ENCODE data around the gene ADGRF5.
"Not testable (repeated sequence)": the region's sequence is repeated elsewhere in the genome, so short reads cannot be mapped to it uniquely, and the experiment has no call there.

The ADGRF5 gene

DNA sequence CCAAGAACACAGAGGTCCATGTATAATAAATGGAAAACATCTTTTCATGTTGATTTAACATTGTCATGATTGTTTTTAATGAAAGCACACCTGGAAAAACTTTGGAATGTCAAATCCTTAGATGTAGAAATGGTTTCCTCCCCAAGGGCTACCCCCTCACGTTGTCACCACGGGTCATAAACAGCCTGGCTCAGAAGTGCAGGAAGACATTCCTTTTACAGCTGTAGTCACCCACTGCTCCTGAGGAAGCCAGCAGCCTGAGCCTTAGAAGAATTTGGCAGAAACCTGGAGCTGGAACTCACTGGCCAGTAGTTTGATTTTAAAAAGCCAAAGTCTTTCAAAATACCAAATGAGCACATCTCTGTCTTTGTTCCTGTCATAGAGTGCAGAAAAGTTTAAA, 23.7 kb downstream of the ADGRF5 start:
- in situ Hi-C loops (cut with HindIII; ENCODE audit: low pct_ligation_motif_present, low pct_unique_long_range_greater_than_20kb, low sequenced_read_pairs), result no loop called here
- no peak for DNase-seq

DNA sequence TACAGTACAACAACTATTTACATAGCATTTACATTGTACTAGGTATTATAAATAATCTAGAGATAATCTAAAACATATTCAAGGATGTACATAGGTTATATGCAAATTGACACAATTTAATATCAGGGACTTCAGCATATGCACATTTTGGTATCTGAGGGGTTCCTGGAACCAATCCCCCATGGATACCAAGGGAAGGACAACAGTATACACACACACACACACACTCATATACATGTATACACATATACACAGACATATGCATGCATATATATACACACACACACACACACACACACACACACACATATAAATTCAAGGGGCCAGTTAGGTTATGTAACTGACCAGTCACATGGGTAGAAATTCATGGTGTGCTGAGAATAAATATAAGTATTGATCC, 24.9 kb downstream of the ADGRF5 start:
- in situ Hi-C loops (cut with HindIII; ENCODE audit: low pct_ligation_motif_present, low pct_unique_long_range_greater_than_20kb, low sequenced_read_pairs), result no loop called here
- no peak for DNase-seq

GRCh38 chr6:46895930-46896329, 25.8 kb downstream of the ADGRF5 start:
- in situ Hi-C loops (cut with HindIII; ENCODE audit: low pct_ligation_motif_present, low pct_unique_long_range_greater_than_20kb, low sequenced_read_pairs), result no loop called here
- no peak for DNase-seq

- in situ Hi-C loops (cut with HindIII; ENCODE audit: low pct_ligation_motif_present, low pct_unique_long_range_greater_than_20kb, low sequenced_read_pairs), result no loop called here
- DNase-seq, result no peak
Measured at GRCh38 chr6:46894433-46894832, 27.3 kb downstream of the ADGRF5 start.

GRCh38 chr6:46893648-46894047, 28.1 kb downstream of the ADGRF5 start:
- DNase-seq, result no peak
- in situ Hi-C loops (cut with HindIII; ENCODE audit: low pct_ligation_motif_present, low pct_unique_long_range_greater_than_20kb, low sequenced_read_pairs), result no loop called here

DNA sequence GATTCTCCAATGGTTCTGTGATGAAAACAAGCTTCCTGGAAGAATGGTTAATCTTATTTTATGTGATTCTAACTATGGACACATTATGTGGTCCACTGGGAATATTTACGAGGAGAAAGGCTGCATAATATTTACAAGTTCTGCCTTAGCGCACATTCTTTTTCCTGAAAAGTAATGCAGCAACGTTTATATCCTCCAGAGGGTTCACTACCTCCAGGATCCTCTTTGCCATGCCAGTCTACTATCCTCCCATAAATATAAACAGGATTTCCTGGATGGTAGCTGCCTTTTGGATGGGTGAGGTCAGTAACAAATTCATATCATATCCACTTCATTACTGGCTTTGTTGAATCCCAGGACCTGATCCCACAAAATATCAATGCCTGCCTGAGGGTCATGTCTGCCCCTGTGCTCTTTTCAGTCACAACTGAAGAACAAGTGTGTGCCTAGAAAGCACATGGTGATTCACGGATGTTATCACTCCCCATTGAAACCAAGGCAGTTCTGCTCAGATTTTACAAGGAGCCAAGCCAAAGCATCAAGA, 30.4 kb downstream of the ADGRF5 start:
- in situ Hi-C loops (cut with HindIII; ENCODE audit: low pct_ligation_motif_present, low pct_unique_long_range_greater_than_20kb, low sequenced_read_pairs), result no loop called here
- DNase-seq, result no peak

- in situ Hi-C loops (cut with HindIII; ENCODE audit: low pct_ligation_motif_present, low pct_unique_long_range_greater_than_20kb, low sequenced_read_pairs), result no loop called here
- no peak for DNase-seq
Measured at GRCh38 chr6:46888578-46888977, 33.2 kb downstream of the ADGRF5 start.

DNA sequence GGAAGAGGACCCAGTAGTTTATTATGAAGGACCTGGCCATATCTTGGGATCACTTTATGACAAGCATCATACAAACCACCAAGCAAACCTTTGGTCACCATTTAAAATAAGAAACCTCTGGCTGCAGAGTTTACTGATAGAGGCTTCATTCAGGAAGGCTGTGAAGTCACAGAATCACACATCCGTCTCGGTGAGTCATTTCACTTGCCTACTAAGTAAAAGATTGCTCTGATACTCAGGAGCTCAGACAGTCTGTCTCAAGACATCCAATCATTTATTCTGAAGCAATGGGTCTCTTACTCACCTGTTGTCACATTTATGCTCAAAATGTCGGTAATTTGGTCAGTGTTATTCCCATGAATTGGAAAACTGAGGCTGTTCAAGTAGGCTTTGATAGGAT, 33.7 kb downstream of the ADGRF5 start:
- in situ Hi-C loops (cut with HindIII; ENCODE audit: low pct_ligation_motif_present, low pct_unique_long_range_greater_than_20kb, low sequenced_read_pairs), result no loop called here
- DNase-seq, result peak; percentile 6

DNA sequence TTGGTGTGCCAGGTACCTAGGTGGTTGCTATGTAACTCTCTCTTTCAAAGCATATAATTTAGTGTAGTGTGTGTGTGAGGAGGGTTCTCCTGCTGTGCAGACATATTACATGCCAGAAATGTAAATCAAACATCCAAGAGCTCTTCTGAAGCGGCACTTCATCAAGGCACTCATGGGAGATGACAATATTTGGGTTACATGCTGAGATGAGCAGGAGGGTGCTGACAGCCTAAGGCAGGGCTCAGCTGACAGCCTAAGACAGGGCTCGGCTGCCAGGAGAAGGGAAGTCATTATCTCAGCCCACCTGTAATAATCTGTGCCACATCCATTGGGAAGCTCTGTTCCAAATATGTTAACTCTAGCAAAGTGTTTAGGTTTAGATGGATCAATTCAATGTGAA, 39.1 kb downstream of the ADGRF5 start:
- in situ Hi-C loops (cut with HindIII; ENCODE audit: low pct_ligation_motif_present, low pct_unique_long_range_greater_than_20kb, low sequenced_read_pairs), result no loop called here
- no peak for DNase-seq

DNA sequence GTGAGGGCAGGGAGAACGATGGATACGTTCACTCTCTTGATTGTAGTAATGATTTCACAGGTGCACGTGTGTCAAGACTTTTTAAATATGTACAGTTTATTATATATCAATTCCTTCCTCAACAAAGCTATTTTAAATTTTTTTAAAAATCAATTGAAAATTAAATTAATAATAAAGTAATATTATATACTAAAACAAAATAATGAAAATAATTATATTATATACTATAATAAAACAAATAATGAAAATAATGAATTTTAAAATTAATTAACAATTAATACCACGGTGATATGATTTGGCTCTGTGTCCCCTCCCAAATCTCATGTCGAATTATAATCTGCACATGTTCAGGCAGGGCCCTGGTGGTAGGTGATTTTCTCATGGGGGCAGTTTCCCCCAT, 42.7 kb downstream of the ADGRF5 start:
- in situ Hi-C loops (cut with HindIII; ENCODE audit: low pct_ligation_motif_present, low pct_unique_long_range_greater_than_20kb, low sequenced_read_pairs), result no loop called here

DNA sequence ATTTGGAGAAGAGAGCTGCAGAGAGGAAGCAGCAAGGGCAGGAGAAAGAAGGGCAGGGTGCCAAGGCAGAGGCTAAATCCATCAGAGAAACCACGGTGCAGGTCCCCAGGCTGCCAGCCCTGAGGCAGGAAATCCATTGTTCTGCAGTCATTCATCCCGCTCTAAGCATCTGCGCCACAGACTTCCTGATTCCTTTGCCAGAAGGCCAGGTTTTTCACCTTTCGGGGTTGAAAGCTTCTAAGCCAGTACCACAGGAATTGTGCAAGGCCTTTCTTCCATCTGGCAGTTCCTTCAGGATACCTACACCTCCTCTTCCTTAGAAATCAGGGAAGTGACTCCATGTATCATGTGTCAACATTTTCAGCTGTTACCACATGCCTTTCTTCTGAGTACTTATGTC, 45.6 kb downstream of the ADGRF5 start:
- DNase-seq, result no peak
- in situ Hi-C loops (cut with HindIII; ENCODE audit: low pct_ligation_motif_present, low pct_unique_long_range_greater_than_20kb, low sequenced_read_pairs), result no loop called here

More for the DNA sequence above, 42.7 kb downstream of the ADGRF5 start:
- DNase-seq, result no peak

GRCh38 chr6:46867411-46867810, 54.3 kb downstream of the ADGRF5 start:
- in situ Hi-C loops (cut with HindIII; ENCODE audit: low pct_ligation_motif_present, low pct_unique_long_range_greater_than_20kb, low sequenced_read_pairs), result no loop called here

GRCh38 chr6:46865221-46865620, 56.5 kb downstream of the ADGRF5 start:
- in situ Hi-C loops (cut with HindIII; ENCODE audit: low pct_ligation_motif_present, low pct_unique_long_range_greater_than_20kb, low sequenced_read_pairs), result no loop called here

More at GRCh38 chr6:46867411-46867810, 54.3 kb downstream of the ADGRF5 start:
- no peak for DNase-seq

DNA sequence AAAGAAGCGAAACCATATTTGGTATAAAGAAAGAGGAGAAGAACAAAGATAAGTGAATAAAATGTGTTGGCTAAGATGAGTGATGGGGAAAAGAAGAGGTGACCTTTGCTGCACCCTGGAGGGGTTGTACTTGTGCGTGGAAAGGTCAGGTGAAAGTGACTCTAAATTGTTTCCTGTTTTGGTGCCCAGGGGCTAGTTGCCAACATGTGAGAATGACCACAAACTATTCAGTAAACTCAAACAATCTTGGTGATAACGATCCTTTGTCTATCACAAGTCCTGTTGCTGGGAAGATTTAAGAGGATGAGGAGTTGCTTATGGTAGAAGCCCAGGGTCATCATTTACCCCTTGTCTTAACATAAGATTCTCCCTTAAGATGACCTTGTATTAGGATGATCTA, 57.9 kb downstream of the ADGRF5 start:
- in situ Hi-C loops (cut with HindIII; ENCODE audit: low pct_ligation_motif_present, low pct_unique_long_range_greater_than_20kb, low sequenced_read_pairs), result no loop called here

More at GRCh38 chr6:46865221-46865620, 56.5 kb downstream of the ADGRF5 start:
- no peak for DNase-seq

DNA sequence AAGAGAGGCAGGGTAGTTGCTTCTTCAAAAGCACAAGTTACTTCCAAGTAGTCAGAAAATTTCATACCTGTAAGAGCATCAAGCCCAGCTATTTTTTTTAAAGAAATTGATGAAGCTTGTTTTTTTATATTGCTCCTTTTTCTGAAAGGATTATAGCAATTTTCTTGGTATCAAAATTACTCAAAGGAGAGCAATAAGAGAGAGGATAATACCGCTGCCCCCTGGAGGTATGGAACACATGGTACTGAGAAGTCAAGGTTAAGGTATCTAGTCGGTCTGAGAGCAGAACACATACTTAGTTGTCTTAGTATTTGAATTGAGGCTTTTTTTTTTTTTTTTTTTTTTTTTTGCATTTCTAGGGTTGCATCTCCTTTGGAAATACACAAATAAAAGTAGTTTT, 59.4 kb downstream of the ADGRF5 start:
- DNase-seq, result no peak
- in situ Hi-C loops (cut with HindIII; ENCODE audit: low pct_ligation_motif_present, low pct_unique_long_range_greater_than_20kb, low sequenced_read_pairs), result no loop called here

More for the DNA sequence above, 57.9 kb downstream of the ADGRF5 start:
- no peak for DNase-seq

DNA sequence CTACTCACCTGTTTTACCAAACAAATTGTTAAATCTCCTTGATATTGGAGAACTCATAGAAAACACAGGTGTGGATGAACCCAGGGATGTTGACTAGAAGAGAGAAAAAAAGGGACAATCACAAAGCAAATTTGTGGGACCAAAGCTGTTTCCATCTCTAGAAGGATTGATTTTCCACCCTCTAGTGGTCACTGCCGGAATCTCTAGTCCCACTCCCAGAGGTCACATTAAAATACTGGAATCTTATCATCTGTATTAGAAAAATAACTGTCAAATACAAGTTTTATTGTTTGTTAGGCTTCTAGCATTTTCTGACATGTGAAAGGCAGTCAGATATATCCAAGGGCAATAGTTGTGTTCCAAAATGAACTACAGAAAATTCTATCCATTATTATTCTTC, 65.8 kb downstream of the ADGRF5 start:
- peak; percentile 25 for DNase-seq
- in situ Hi-C loops (cut with HindIII; ENCODE audit: low pct_ligation_motif_present, low pct_unique_long_range_greater_than_20kb, low sequenced_read_pairs), result not testable (repeated sequence)

GRCh38 chr6:46851576-46851975, 70.2 kb downstream of the ADGRF5 start:
- in situ Hi-C loops (cut with HindIII; ENCODE audit: low pct_ligation_motif_present, low pct_unique_long_range_greater_than_20kb, low sequenced_read_pairs); DNase-seq: not testable (repeated sequence)

DNA sequence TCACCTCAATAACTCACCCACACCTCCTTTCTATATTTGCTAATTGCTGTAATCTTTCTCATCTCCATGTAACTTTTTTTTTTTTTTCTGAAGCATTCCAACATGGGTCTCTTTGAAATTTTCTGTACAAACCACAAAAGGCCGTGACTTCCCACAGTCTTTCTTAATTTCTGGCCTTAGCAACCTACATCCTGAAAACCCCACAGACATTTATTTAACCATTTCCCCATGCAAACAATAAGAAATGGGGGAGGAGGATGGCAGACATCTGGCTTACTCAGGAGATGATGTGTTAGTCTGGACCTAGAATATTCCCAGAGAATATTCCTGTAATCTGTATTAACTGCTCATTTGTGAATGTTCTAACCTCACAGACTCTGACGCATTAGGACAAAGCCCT, 70.9 kb downstream of the ADGRF5 start:
- in situ Hi-C loops (cut with HindIII; ENCODE audit: low pct_ligation_motif_present, low pct_unique_long_range_greater_than_20kb, low sequenced_read_pairs), result no loop called here
- DNase-seq, result no peak

- no peak for DNase-seq
- in situ Hi-C loops (cut with HindIII; ENCODE audit: low pct_ligation_motif_present, low pct_unique_long_range_greater_than_20kb, low sequenced_read_pairs), result no loop called here
Measured at GRCh38 chr6:46849361-46849690, 72.4 kb downstream of the ADGRF5 start.

DNA sequence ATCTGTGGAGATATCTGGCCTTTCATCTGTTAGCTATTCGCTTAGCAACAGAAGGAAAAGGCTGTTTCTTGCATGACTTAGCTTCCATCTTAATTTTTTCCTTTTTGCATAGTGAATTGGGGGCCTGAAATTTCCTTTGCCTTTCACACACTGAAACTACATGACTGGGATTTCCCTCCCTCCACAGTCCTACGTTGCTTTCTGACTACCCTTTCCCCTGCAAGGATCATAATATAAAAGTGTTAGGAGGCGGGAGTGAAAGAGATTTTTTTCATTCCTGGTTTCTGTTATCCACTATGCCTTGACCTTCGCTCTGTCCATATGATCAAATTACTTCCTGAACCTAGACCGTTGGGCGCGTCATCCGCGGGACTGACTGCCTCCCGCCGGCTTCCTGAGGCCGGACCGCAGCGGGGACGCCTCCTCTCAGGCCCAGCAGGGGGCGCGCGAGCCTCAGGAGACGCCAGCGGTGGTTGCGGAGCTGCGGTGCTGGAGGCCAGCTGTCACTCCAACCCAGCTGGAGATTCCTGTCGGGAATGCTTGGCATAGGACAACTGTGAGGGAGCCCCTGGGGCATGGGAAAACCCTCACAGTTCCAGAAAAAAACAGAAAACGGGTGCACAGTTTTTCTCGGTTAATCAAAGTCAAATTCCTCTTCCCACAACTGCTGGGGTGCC, 72.9 kb downstream of the ADGRF5 start:
- in situ Hi-C loops (cut with HindIII; ENCODE audit: low pct_ligation_motif_present, low pct_unique_long_range_greater_than_20kb, low sequenced_read_pairs), result no loop called here

GRCh38 chr6:46845126-46845525, 76.6 kb downstream of the ADGRF5 start:
- in situ Hi-C loops (cut with HindIII; ENCODE audit: low pct_ligation_motif_present, low pct_unique_long_range_greater_than_20kb, low sequenced_read_pairs), result no loop called here
- DNase-seq, result no peak

More for the DNA sequence above, 72.9 kb downstream of the ADGRF5 start:
- DNase-seq, result peak; percentile 70

Measured in ACHN (cell line).